Stimulated activated CD8-positive, alpha-beta memory T cell treated with anti-CD3 and anti-CD28 coated beads, Interleukin-2, amount 100 ng/mL, for 1 hour (primary cell): Measurements from ENCODE around the gene STIM1.
"Not testable (repeated sequence)": the region's sequence is repeated elsewhere in the genome, so short reads cannot be mapped to it uniquely, and the experiment has no call there.

Experiments
- DNase-seq, 2 donors: peaks; one replicate each; pipeline ENCODE4 v3.0.0-alpha.2; 2020; ENCODE audit warnings: low read depth in 2 of 2

Gene STIM1

DNA sequence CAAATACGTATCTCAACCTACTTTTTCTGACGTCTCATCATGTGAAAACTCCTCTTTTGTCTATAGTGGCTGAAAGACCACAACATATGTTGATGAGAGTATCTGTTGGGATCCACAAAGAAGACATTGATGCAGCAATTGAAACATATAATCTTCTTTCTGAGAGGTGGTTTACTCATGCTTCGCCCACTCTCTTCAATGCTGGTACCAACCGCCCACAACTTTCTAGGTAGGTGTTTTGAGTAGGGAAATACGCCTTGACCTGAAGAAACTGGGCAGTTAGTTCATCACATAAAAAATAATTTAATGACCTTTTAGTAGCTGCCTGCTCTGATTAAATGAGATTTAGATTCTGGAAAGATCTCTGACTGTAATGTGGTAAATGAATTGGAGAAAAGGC lies 256.4 kb downstream of the STIM1 start:
- no peak for DNase-seq

GRCh38 chr11:4115128-4115527 lies 259.7 kb downstream of the STIM1 start:
- no peak for DNase-seq

- no peak for DNase-seq
These were observed 262.6 kb downstream of the STIM1 start for GRCh38 chr11:4118107-4118506.

- DNase-seq, result no peak
These were observed 267.8 kb downstream of the STIM1 start for GRCh38 chr11:4123218-4123617.

- DNase-seq, result no peak
These were observed 269.7 kb downstream of the STIM1 start for GRCh38 chr11:4125141-4125540.

DNA sequence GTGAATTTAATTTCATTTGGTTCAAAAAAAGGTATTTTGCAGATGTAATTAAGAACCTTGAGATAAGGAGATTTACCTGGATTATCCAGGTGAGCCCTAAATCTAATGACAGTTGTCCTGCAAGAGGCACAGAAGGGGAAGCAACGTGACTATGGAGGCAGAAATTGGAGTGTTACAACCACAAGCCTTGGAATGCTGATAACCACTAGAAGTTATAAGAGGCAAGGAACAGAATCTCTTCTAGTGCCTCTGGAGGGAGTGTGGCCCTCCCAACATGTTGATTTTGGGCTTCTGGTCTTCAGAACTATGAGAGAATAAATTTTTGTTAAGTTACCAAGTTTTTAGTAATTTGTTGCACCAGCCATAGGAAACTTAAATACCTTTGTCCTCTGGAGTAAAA lies 271.9 kb downstream of the STIM1 start:
- DNase-seq, result no peak

DNA sequence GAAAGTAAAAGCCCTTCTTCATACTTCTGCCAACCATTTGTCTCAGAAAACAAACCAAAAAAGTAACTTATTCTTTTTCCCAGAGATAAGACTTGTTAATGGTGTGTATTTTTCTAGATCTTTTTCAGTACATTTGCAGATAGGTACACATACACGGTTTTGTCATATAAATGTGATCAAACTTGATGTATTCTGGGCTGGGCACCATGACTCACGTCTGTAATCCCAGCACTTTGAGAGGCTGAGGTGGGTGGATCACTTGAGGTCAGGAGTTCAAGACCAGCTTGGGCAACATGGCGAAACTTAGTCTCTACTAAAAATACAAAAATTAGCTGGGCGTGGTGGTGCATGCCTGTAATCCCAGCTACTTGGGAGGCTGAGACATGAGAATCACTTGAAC lies 274.8 kb downstream of the STIM1 start:
- not testable (repeated sequence) for DNase-seq

GRCh38 chr11:4134806-4135205 lies 279.3 kb downstream of the STIM1 start:
- DNase-seq, result no peak

DNA sequence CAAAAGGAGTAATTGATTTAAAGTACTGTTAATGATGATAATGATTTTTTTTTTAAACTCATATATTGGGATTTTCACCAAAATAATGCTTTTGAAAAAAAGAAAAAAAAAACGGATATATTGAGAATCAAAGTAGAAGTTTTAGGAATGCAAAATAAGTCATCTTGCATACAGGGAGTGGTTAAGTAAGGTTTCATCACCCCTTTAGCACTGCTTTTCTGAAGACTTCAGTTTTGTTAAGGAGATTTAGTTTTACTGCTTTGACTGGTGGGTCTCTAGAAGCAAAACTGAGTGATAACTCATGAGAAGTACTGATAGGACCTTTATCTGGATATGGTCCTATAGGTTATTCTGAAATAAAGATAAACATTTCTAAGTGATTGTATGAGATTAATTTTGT lies 283.0 kb downstream of the STIM1 start:
- no peak for DNase-seq

- DNase-seq, result no peak
These were observed 284.7 kb downstream of the STIM1 start for GRCh38 chr11:4140067-4140636.
